Left kidney (tissue), 2 donors: ENCODE measurements around the gene PRPF40A. TPM values are rescaled to one million over a fixed set of nuclear protein-coding genes. Genes with fewer than 3 reads are reported as not detected.
A peak's percentile ranks its signal among the peaks of the same experiment; 100 is the strongest.

ENCODE experiments used
- DNase-seq: peaks from one replicate; pipeline ENCODE4 v3.0.0-alpha.2; 2013
- polyA plus RNA-seq: library from polyadenylated mRNA; unstranded; fragments of 120-200 nt; gene quantifications from one replicate; pipeline ENCODE4 v1.2.1, GENCODE V29; 2013; ENCODE audit not compliant: insufficient read length

Gene PRPF40A
- polyA plus RNA-seq, 1 donor: 165 TPM

DNA sequence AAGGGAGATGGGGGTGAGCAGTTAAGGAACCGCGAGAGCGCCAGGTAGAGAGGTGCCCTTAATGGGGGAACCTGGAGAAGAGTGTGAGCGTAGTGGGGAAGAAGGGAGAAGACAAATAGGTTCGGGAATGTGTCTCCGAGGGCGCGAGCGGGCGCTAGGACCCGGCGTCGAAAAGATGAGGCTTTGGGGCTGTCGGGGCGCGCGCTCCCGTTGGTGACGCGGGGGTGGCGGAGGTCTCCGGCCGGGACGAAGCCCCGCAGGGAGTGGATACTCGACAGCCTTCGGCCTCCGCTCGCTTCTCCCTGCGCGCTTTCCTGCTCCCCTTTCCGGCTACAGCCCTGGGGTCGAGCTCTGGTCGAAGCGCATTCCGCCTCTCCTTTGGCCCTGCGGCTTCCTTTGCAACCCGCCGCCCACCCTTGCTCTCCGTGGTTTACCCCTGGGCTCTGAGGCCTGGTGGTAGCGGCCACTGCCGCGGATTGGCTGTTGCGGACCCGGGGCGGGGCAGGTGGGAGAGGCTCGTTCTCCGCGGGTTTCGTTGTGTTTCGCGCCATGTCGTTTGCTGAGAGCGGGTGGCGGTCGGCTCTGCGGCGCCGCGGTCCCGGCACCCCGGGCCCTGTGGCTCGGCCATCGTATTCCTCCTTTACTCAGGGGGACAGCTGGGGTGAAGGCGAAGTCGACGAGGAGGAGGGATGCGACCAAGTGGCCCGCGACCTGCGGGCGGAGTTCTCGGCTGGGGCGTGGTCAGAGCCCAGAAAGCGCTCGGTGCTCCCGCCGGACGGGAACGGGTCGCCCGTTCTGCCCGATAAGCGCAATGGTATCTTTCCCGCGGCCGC is 1.0 kb upstream of the PRPF40A start, which contains the start of gene ARL6IP6:
TSS of gene ARL6IP6 (plus strand) at position 545 of the 833 bp plus-strand sequence. CDS start at position 550, 5 bp downstream.
- peak; percentile 93 for DNase-seq

- peak; percentile 43 for DNase-seq
Measured at GRCh38 chr2:152716805-152717227, 445 bp downstream of the PRPF40A start.

DNA sequence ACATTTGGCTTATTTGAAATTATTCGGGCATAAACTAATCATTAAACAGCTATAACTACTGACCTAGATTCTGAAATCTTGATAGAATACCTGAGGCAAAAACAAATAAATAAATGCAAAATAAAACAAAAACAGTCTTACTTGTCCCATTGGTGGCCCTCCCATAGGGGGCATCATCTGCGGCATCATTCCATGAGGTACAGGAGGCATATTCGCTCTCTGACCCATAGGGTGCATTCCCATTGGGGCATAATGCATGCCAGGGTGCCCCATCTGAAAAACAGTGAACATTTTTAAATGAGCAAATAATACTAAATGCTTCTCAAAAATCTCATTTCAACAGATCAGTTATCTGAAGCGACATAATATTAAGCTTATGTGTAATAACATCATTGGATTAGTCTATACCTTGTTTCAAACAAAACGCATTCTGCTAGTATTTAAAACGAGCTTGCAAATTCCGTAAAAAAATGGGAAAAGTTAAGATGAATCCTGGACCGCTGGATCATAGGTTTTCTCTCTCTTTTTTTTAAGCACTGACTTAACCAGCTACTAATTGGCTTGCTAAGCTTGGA is 1.3 kb downstream of the PRPF40A start:
- DNase-seq: peak; percentile 14

GRCh38 chr2:152715112-152715511 is 2.1 kb downstream of the PRPF40A start:
- DNase-seq: no peak

DNA sequence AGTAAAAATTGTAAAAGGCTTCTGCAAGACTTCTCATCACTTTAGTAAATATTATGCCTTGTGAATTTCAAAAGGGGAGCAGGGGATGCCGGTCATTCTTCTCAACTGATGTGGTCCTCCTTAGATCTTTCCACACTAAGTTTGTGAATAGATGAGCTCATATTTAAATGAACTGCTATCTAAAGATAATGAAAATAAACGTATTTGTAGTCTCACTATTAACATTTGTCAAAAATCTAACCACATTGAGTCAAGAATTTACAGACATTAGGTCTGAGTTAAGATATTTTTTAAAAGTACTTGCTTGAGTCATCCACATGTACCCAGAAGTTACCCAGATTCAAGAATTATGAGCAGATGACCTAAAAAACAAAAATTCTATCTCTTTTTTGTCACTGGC is 6.5 kb downstream of the PRPF40A start:
- DNase-seq: no peak

DNA sequence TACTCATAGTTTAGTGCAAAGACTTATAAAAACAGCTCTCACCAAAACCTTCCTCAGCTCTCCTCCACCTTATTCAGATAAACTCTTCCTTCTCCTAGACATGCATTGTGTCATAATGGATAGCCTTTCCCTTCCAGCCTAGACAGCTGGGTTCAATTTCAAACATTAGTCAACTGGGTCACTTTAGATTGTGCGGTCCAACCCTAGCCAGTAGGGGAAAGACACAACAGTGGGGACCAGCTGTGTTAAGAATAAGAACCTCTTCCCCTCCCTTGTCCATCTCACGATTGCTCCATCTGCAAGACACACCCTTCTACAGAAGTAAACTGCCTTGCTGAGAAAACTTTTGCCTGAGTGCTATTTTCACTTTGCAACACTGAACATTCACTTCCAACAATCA is 8.5 kb downstream of the PRPF40A start:
- no peak for DNase-seq

DNA sequence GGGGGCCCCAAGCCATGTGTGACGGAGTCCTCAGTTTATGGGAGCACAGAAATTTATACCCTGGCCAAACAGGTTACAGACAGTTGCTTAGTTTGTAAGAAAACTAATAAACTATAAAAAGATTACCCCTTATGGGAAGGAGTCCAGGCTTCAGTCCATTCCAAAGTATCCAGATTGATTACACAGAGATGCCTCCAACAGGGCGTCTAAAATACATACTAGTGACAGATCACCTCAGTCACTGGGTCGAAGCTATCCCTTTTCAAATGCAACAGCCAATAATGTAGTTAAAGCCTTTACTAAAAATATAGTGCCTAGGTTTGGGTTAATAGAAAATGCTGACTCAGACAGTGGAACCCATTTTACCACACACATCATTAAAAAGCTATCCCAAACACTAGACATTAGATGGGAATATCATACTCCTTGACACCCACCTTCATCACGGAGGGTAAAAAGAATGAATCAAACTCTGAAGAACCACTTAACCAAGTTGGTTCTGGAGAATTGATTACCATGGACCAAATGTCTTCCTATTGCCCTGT is 10.7 kb downstream of the PRPF40A start:
- no peak for DNase-seq

DNA sequence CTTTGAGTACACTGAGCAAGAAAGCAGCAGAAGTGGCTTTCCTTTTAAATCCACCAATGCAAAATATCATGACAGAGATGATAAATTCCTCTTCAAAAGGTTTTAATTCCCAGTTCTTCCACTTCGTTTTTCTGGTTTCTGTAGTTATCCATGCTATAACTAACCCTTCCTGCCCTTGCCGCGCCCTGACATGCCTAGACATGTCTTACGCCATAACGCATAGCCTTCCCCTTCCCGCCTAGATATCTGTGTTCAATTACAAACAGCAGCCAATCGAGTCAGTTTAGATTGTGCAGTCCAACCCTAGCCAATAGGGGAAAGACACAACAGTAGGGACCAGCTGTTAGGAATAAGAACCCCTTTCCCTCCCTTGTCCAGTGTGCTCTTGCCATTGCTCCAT is 16.1 kb downstream of the PRPF40A start:
- no peak for DNase-seq

GRCh38 chr2:152696476-152696875 is 20.8 kb downstream of the PRPF40A start:
- no peak for DNase-seq

DNA sequence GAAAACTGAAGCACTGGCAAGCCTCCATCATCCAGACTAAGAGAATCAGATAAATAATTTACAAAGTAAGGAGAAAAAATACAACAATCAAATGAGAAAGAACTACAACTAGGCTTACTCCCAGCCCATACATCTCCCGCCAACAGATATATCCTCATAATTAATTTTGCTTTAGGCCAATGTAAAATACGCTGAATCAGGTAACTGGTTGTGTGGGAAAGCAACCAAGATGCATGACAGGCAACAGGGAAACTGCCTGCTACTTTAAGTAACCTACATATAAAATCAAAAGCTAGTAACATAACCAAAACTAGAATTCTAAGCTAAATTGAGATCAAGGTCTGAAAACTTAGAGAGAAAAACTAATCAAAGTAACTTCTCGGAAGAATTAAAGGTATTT is 21.5 kb downstream of the PRPF40A start:
- no peak for DNase-seq

DNA sequence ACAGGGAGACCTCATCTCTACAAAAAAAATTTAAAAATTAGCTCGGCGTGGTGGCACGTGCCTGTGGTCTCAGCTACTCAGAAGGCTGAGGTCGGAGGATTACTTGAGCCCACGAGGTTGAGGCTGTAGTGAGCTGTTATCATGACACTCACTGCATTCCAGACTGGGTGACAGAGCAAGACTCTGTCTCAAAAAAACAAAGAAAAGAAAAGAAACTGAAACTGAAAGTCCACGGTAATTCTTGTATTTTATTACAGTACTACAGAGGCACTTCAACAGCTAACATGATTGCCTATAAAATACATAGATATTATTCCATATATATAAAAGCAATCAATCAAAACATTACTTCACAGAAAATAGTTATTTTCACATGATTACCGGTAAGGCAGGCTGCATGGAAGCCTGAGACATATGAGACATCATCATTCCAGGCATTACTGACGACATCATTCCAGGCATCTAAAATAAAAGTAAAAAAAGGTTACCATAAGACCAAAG is 23.1 kb downstream of the PRPF40A start:
- no peak for DNase-seq

GRCh38 chr2:152693033-152693432 is 24.2 kb downstream of the PRPF40A start:
- DNase-seq: no peak

GRCh38 chr2:152686321-152686720 is 30.9 kb downstream of the PRPF40A start:
- DNase-seq: no peak

DNA sequence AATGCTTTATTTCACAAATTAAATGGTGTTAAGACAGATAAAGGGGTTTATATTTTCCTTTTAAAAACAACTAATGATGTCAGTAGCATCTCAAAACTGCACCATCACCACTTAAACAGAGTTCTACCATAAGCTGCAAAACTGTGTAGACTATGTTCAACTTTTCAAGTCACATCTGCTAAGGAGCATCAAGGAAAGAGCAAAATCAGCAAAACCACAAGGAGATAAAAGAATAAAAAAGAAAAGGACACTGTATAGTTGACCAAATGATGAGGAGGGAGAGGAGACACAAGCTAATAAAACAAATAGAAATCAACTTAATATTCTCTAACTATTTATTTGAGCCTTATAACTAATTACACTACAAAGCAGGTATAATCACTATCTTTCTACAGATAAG is 33.9 kb downstream of the PRPF40A start:
- no peak for DNase-seq

GRCh38 chr2:152682663-152683062 is 34.6 kb downstream of the PRPF40A start:
- DNase-seq: no peak

- DNase-seq: no peak
Measured at GRCh38 chr2:152678808-152679207, 38.5 kb downstream of the PRPF40A start.

DNA sequence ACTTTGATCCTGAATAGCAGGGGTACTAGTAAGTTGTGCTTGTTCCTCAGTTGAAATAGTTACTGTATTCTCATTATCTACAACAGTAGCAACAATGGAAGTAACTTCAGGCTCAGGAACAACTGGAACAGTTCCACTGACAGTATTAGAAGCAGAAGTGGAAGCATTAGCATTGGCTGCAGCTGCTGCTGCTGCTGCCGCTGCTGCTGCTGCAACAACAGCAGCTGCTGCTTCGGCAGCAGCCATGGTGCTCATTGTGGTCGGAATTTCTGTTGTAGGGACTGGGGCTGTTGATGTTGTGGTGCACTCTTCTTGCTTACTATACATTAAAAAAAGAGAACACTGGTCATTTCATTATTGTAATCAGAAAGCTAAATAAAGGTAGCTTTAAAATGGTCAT is 40.8 kb downstream of the PRPF40A start:
- DNase-seq: no peak

DNA sequence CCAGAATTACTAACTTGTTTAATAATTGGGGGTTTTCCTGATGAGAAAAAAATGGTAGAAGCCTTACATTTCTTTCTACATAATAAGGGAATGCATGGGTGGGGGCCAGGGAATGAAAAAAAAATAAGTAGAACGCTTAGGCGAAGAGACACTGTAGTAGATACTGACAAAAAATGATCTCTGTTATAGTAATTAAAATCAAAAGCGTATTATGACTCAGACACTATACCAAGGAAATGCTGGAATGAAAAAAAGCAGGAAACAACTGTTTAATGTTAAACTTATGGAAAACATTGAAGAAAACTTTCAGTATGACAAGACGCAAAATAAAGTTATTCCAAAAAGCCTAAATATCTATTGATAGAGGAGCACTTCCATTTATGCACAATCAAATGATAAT is 42.9 kb downstream of the PRPF40A start:
- no peak for DNase-seq

GRCh38 chr2:152664725-152665124 is 52.5 kb downstream of the PRPF40A start:
- no peak for DNase-seq

- DNase-seq: no peak
Measured at GRCh38 chr2:152661076-152661475, 56.2 kb downstream of the PRPF40A start.

DNA sequence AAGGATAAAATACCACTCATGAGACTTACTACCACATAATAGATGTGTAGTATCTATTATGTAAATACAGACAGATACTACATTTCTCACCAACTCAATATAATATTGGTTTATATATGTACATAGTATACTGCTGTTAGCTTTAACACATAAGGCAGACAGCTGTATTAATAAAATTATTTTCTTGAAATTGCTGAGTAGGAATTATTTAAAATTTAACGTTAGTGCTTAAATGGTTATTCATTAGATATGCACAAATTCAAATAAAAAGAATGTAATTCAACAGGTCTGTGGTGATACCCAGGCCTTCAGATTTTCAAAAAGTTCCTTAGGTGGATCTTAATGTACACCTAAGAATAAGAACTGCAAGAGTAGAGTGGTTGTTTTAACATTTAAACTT is 59.0 kb downstream of the PRPF40A start:
- DNase-seq: no peak

GRCh38 chr2:152657043-152657442 is 60.2 kb downstream of the PRPF40A start:
- DNase-seq: no peak

GRCh38 chr2:152655880-152656279 is 61.4 kb downstream of the PRPF40A start:
- DNase-seq: no peak
